Panc1 (cell line): ENCODE results near the gene SORL1-AS1.
A peak's percentile ranks its signal among the peaks of the same experiment; 100 is the strongest.

ENCODE experiments used
- ATAC-seq: fragments of 200-7000 bp; cut with Tn5 transposase; 2 replicates; pipeline ENCODE4 v1.9.1; 2020; ENCODE audit warnings: mild to moderate bottlenecking, moderate library complexity
- BruUV-seq: library from RNA; stranded (reverse); fragments of 400-500 nt; replicated peaks from 2 replicates; lab custom pipeline; 2021; lab: Mats Ljungman, UMichigan
- CTCF ChIA-PET: fragments of 300-600 bp; sonication (Branson Sonifier 250); formaldehyde crosslinking; loops from one replicate; lab custom pipeline; 2022; ENCODE audit warnings: antibody characterized with exemption; lab: Charles Lee
- POLR2A ChIA-PET: fragments of 300-600 bp; sonication (Branson Sonifier 250); formaldehyde crosslinking; loops from one replicate; lab custom pipeline; 2022; ENCODE audit warnings: antibody characterized with exemption; lab: Charles Lee
- DNase-seq: peaks from one replicate; pipeline ENCODE4 v3.0.0-alpha.2; 2010; ENCODE audit warnings: low read depth, low spot score
- H3K27ac ChIP-seq: 2 replicates; pipeline ENCODE4 v1.5.1; 2011; ENCODE audit warnings: mild to moderate bottlenecking, low read length, inconsistent platforms
- H3K27me3 ChIP-seq: fragments of 200-500 bp; sonication (Bioruptor generic); 2 replicates; pipeline ENCODE4 v1.6.0; 2014; ENCODE audit warnings: low read length, inconsistent platforms; ENCODE audit not compliant: control insufficient read depth, insufficient read depth
- H3K36me3 ChIP-seq: fragments of 200-500 bp; sonication (Bioruptor generic); 2 replicates; pipeline ENCODE4 v1.5.1; 2014; ENCODE audit warnings: inconsistent platforms, mild to moderate bottlenecking, low read length, moderate library complexity; ENCODE audit not compliant: control insufficient read depth, insufficient read depth
- H3K4me1 ChIP-seq: 2 replicates; pipeline ENCODE4 v1.5.1; 2011; ENCODE audit warnings: inconsistent platforms, mild to moderate bottlenecking, low read length, moderate library complexity; ENCODE audit not compliant: control insufficient read depth, insufficient read depth
- H3K4me3 ChIP-seq, 2 experiments: 2 replicates each; pipeline ENCODE4 v1.5.1; 2011 to 2012; ENCODE audit warnings: low read depth in 2 of 2, low read length in 2 of 2, mild to moderate bottlenecking in 2 of 2, inconsistent platforms in 1 of 2, moderate library complexity in 1 of 2
- H3K9me3 ChIP-seq: fragments of 200-500 bp; sonication (Bioruptor generic); 2 replicates; pipeline ENCODE4 v1.5.1; 2014; ENCODE audit warnings: low read depth, mild to moderate bottlenecking, inconsistent platforms, low read length, moderate library complexity; ENCODE audit not compliant: control insufficient read depth, insufficient read depth
- POLR2AphosphoS5 ChIP-seq: IDR thresholded peaks from 2 replicates; pipeline ENCODE4 v1.6.1; 2012; ENCODE audit warnings: mild to moderate bottlenecking, low read depth, low read length, moderate library complexity
- SIN3A ChIP-seq: IDR thresholded peaks from 2 replicates; pipeline ENCODE4 v1.6.1; 2012; ENCODE audit warnings: low read depth, mild to moderate bottlenecking, low read length, moderate library complexity, borderline replicate concordance; ENCODE audit not compliant: insufficient read depth
- TCF7L2 ChIP-seq: IDR thresholded peaks from 2 replicates; pipeline ENCODE4 v1.6.1; 2011; ENCODE audit warnings: mild to moderate bottlenecking, low read depth, low read length, inconsistent platforms
- in situ Hi-C: cut with HindIII; loops from 2 replicates; pipeline ENCODE4 v1.10.0; 2016; ENCODE audit warnings: low sequenced_read_pairs, low pct_unique_long_range_greater_than_20kb
- intact Hi-C: fragments of 100-400 bp; cut with micrococcal nuclease; formaldehyde crosslinking; loops from one replicate; pipeline ENCODE4 v1.10.0; 2022; ENCODE audit not compliant: unreplicated experiment
- TF ChIP-seq, protein P1 (sequence below): fragments of 450-650 bp; IDR thresholded peaks from 2 replicates; pipeline ENCODE4 v1.5.1; 2017; ENCODE audit warnings: mild to moderate bottlenecking
- TF ChIP-seq, protein P2 (sequence below), 2 experiments: IDR thresholded peaks; 2 replicates each; pipeline ENCODE4 v1.6.1; 2011 to 2012; ENCODE audit warnings: low read depth in 2 of 2, control low read depth in 1 of 2, low read length in 1 of 2, mild to moderate bottlenecking in 1 of 2, moderate library complexity in 1 of 2; ENCODE audit not compliant: insufficient read depth in 1 of 2

The SORL1-AS1 gene

DNA sequence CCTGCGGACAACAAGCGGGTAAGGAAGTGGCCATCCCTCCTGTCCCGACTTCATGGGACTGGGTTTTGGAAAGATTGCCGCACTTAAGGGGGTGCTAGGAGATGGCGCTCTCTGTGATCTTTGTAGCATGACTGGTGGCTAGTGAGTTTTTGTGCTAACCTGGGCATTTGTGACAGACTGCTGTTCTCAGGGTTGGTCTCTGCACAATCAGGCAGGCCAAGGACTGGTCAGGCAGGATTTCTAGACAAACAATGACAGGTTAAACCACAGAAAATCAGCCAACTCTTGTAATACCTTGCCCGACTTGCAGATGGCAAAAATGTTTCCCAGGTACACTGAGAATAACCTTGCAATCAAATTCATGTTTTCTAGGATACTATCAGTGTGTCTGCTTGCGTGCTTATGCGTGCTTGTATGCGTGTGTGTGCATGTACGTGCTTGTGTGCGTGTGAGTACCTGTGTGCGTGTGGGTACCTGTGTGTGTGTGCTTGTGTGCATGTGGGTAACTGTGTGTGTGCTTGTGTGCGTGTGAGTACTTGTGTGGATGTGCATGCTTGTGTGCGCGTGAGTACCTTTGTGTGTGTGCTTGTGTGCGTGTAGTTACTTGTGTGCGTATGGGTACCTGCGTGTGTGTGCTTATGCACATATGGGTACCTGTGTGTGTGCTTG, 25.6 kb upstream of the SORL1-AS1 start:
- ChIA-PET CTCF (no interaction called here), POLR2A (no interaction called here)
- ATAC-seq (no peak), DNase-seq (no peak)
- H3K36me3 ChIP-seq: no peaks in the 10 kb centered on the region
- H3K9me3 ChIP-seq: no peaks in the 10 kb centered on the region
- no peaks in the 10 kb centered on the region for H3K4me1 ChIP-seq
- no peak overlapping the region for H3K4me3 ChIP-seq
- H3K27me3 ChIP-seq: no peaks in the 10 kb centered on the region
- no TSS peak for BruUV-seq
- no peak for TF ChIP-seq SIN3A
- TF ChIP-seq, protein P1, sequence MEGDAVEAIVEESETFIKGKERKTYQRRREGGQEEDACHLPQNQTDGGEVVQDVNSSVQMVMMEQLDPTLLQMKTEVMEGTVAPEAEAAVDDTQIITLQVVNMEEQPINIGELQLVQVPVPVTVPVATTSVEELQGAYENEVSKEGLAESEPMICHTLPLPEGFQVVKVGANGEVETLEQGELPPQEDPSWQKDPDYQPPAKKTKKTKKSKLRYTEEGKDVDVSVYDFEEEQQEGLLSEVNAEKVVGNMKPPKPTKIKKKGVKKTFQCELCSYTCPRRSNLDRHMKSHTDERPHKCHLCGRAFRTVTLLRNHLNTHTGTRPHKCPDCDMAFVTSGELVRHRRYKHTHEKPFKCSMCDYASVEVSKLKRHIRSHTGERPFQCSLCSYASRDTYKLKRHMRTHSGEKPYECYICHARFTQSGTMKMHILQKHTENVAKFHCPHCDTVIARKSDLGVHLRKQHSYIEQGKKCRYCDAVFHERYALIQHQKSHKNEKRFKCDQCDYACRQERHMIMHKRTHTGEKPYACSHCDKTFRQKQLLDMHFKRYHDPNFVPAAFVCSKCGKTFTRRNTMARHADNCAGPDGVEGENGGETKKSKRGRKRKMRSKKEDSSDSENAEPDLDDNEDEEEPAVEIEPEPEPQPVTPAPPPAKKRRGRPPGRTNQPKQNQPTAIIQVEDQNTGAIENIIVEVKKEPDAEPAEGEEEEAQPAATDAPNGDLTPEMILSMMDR: no peak
- TF ChIP-seq POLR2AphosphoS5: no peak
- TF ChIP-seq, protein P2, sequence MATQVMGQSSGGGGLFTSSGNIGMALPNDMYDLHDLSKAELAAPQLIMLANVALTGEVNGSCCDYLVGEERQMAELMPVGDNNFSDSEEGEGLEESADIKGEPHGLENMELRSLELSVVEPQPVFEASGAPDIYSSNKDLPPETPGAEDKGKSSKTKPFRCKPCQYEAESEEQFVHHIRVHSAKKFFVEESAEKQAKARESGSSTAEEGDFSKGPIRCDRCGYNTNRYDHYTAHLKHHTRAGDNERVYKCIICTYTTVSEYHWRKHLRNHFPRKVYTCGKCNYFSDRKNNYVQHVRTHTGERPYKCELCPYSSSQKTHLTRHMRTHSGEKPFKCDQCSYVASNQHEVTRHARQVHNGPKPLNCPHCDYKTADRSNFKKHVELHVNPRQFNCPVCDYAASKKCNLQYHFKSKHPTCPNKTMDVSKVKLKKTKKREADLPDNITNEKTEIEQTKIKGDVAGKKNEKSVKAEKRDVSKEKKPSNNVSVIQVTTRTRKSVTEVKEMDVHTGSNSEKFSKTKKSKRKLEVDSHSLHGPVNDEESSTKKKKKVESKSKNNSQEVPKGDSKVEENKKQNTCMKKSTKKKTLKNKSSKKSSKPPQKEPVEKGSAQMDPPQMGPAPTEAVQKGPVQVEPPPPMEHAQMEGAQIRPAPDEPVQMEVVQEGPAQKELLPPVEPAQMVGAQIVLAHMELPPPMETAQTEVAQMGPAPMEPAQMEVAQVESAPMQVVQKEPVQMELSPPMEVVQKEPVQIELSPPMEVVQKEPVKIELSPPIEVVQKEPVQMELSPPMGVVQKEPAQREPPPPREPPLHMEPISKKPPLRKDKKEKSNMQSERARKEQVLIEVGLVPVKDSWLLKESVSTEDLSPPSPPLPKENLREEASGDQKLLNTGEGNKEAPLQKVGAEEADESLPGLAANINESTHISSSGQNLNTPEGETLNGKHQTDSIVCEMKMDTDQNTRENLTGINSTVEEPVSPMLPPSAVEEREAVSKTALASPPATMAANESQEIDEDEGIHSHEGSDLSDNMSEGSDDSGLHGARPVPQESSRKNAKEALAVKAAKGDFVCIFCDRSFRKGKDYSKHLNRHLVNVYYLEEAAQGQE (IDR thresholded peaks at IDR 0.05; ENCODE audit: insufficient read depth in 1 of 2, low read depth in 2 of 2, low read length in 1 of 2): no peak
- no peak for TF ChIP-seq TCF7L2
- in situ Hi-C loops: no loop called here
- intact Hi-C loops: no loop called here
- no peak overlapping the region for H3K27ac ChIP-seq

DNA sequence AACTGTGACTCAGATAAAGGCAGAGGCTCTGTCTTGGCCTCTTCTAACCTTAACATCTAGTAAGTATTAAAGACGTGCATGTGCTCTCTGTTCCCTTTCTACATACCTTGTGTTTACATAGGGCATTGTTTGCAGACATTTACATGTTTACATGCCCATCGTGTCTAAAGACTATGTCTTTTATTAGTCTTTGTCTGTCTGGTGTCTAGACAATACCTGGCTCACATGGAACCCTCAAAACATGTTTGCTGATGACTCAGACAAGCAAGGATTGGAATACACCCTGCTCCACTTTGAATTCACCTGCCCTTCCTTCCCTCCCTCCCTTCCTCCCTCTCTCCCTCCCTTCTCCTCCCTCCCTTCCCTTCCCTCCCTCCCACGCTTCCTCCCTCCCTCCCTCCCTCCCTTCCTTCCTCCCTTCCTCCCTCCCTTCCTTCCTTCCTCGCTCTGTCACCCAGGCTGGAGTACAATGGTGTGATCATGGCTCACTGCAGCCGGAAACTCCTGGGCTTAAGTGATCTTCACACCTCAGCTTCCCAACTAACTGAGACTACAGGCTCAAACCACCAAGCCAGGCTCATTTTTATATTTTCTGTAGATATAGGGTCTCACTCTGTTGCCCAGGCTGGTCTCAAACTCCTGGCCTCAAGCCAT, 23.7 kb upstream of the SORL1-AS1 start:
- CTCF ChIA-PET: no interaction called here
- DNase-seq: no peak
- no TSS peak for BruUV-seq

More for the DNA sequence above, 23.7 kb upstream of the SORL1-AS1 start:
- H3K27me3 ChIP-seq: no peaks in the 10 kb centered on the region
- ATAC-seq: no peak
- intact Hi-C loops: no loop called here
- H3K36me3 ChIP-seq: no peaks in the 10 kb centered on the region
- in situ Hi-C loops: no loop called here
- H3K4me3 ChIP-seq: no peak overlapping the region
- no peak for TF ChIP-seq POLR2AphosphoS5
- no peak for TF ChIP-seq TCF7L2
- no peak for TF ChIP-seq SIN3A
- TF ChIP-seq, protein P2 (IDR thresholded peaks at IDR 0.05; ENCODE audit: insufficient read depth in 1 of 2, low read depth in 2 of 2, low read length in 1 of 2): no peak
- TF ChIP-seq, protein P1: no peak
- POLR2A ChIA-PET: no interaction called here
- H3K4me1 ChIP-seq: no peaks in the 10 kb centered on the region
- H3K9me3 ChIP-seq: no peaks in the 10 kb centered on the region
- 0 out of 2 replicates have a peak overlapping the region, but pooled peaks have one; percentile 31 for H3K27ac ChIP-seq
